GM23338 (cell line): ENCODE data around the gene ADAMTS7. TPM values are rescaled to one million over a fixed set of nuclear protein-coding genes. Genes with fewer than 3 reads are reported as not detected.

Experiments
- ATAC-seq: fragments of 200-7000 bp; cut with Tn5 transposase; 3 replicates; pipeline ENCODE4 v1.9.1; 2020
- DNase-seq: peaks from one replicate; pipeline ENCODE4 v3.0.0-alpha.2; 2015; ENCODE audit warnings: low spot score
- H2AFZ ChIP-seq: fragments of 200-600 bp; sonication (generic); 2 replicates; pipeline ENCODE4 v1.8.0; 2016; ENCODE audit warnings: antibody characterized with exemption, mild to moderate bottlenecking, moderate library complexity
- H3F3A ChIP-seq: fragments of 200-600 bp; sonication (generic); replicated peaks from 2 replicates; pipeline ENCODE4 v1.8.0; 2017; ENCODE audit warnings: antibody characterized with exemption, mixed run types, low read depth
- H3K27ac ChIP-seq: fragments of 200-600 bp; sonication (generic); 2 replicates; pipeline ENCODE4 v1.6.1; 2016; ENCODE audit warnings: low read depth
- H3K27me3 ChIP-seq: fragments of 200-600 bp; sonication (generic); 2 replicates; pipeline ENCODE4 v1.8.0; 2016; ENCODE audit warnings: mild to moderate bottlenecking, mixed run types, moderate library complexity; ENCODE audit not compliant: insufficient read depth
- H3K36me3 ChIP-seq: fragments of 200-600 bp; sonication (generic); 2 replicates; pipeline ENCODE4 v1.8.0; 2016; ENCODE audit warnings: mild to moderate bottlenecking; ENCODE audit not compliant: insufficient read depth
- H3K4me1 ChIP-seq: fragments of 200-600 bp; sonication (generic); 2 replicates; pipeline ENCODE4 v1.8.0; 2016; ENCODE audit warnings: mild to moderate bottlenecking, moderate library complexity; ENCODE audit not compliant: insufficient read depth
- H3K4me2 ChIP-seq: fragments of 200-600 bp; sonication (generic); 2 replicates; pipeline ENCODE4 v1.7.1; 2017; ENCODE audit warnings: mixed run types
- H3K4me3 ChIP-seq: fragments of 200-600 bp; sonication (generic); 2 replicates; pipeline ENCODE4 v1.6.1; 2016; ENCODE audit warnings: mixed run types
- H3K79me2 ChIP-seq: fragments of 200-600 bp; sonication (generic); replicated peaks from 2 replicates; pipeline ENCODE4 v1.8.0; 2017; ENCODE audit warnings: mild to moderate bottlenecking; ENCODE audit not compliant: insufficient read depth
- H3K9me2 ChIP-seq: fragments of 200-600 bp; sonication (generic); 2 replicates; pipeline ENCODE4 v1.8.0; 2017; ENCODE audit not compliant: insufficient read depth
- H4K20me1 ChIP-seq: fragments of 200-600 bp; sonication (generic); replicated peaks from 2 replicates; pipeline ENCODE4 v1.8.0; 2017; ENCODE audit warnings: mild to moderate bottlenecking; ENCODE audit not compliant: insufficient read depth
- H3K27ac Mint-ChIP-seq: 2 replicates; pipeline ENCODE4 v1.8.0; 2020; ENCODE audit warnings: inconsistent platforms, mild to moderate bottlenecking, moderate library complexity, mixed read lengths
- H3K27me3 Mint-ChIP-seq: 3 replicates; pipeline ENCODE4 v1.8.0; 2022; ENCODE audit warnings: low read depth, mild to moderate bottlenecking, moderate library complexity, mixed read lengths, inconsistent platforms; ENCODE audit not compliant: insufficient read depth, poor library complexity
- H3K36me3 Mint-ChIP-seq: 3 replicates; pipeline ENCODE4 v1.8.0; 2021; ENCODE audit warnings: low read depth, mild to moderate bottlenecking, inconsistent platforms, moderate library complexity, mixed read lengths
- H3K4me1 Mint-ChIP-seq: 3 replicates; pipeline ENCODE4 v1.8.0; 2020; ENCODE audit warnings: mild to moderate bottlenecking, inconsistent platforms, mixed read lengths
- H3K4me3 Mint-ChIP-seq: 3 replicates; pipeline ENCODE4 v1.8.0; 2021; ENCODE audit warnings: moderate library complexity, mild to moderate bottlenecking, inconsistent platforms, mixed read lengths
- H3K9me3 Mint-ChIP-seq: 3 replicates; pipeline ENCODE4 v1.8.0; 2020; ENCODE audit warnings: moderate library complexity, mild to moderate bottlenecking, inconsistent platforms, mixed read lengths
- CREB1 ChIP-seq: fragments of 250-450 bp; sonication (Bioruptor Pico); IDR thresholded peaks from 2 replicates; pipeline ENCODE4 v1.5.0; 2020; ENCODE audit warnings: low read depth, mild to moderate bottlenecking, moderate library complexity
- EZH2 ChIP-seq: fragments of 200-600 bp; sonication (generic); IDR thresholded peaks from one replicate; pipeline ENCODE4 v1.8.0; 2017; ENCODE audit warnings: antibody characterized with exemption, mild to moderate bottlenecking, low read depth; ENCODE audit not compliant: unreplicated experiment
- EZH2phosphoT487 ChIP-seq: fragments of 200-600 bp; sonication (generic); IDR thresholded peaks from one replicate; pipeline ENCODE4 v1.8.1; 2018; ENCODE audit warnings: antibody characterized with exemption; ENCODE audit not compliant: unreplicated experiment
- JUNB ChIP-seq: IDR thresholded peaks from one replicate; pipeline ENCODE4 v1.6.1; 2016; ENCODE audit warnings: antibody characterized with exemption; ENCODE audit not compliant: unreplicated experiment
- NANOG ChIP-seq: IDR thresholded peaks from 2 replicates; pipeline ENCODE4 v1.6.1; 2016; ENCODE audit warnings: antibody characterized with exemption, borderline replicate concordance
- POLR2AphosphoS5 ChIP-seq: IDR thresholded peaks from 2 replicates; pipeline ENCODE4 v1.6.1; 2016; ENCODE audit warnings: antibody characterized with exemption, low read depth
- STAT1 ChIP-seq: IDR thresholded peaks from one replicate; pipeline ENCODE4 v1.6.1; 2016; ENCODE audit warnings: antibody characterized with exemption; ENCODE audit not compliant: unreplicated experiment
- ZNF114 ChIP-seq: fragments of 250-450 bp; sonication (Bioruptor Pico); IDR thresholded peaks from 2 replicates; pipeline ENCODE4 v1.5.0; 2020; ENCODE audit warnings: mild to moderate bottlenecking, moderate library complexity
- ZNF331 ChIP-seq: fragments of 250-450 bp; sonication (Bioruptor Pico); IDR thresholded peaks from 2 replicates; pipeline ENCODE4 v1.5.0; 2020; ENCODE audit warnings: low read depth, mild to moderate bottlenecking, moderate library complexity
- polyA plus RNA-seq: library from polyadenylated mRNA; unstranded; fragments of >200 nt; fragmentation: Nextera tagmentation; extraction: Ambion mirVana; gene quantifications from 2 replicates; pipeline ENCODE4 v1.2.1, GENCODE V29; 2016
- total RNA-seq: library from RNA; depleted of rRNA; stranded (reverse); fragments of >200 nt; shearing (Covaris generic); gene quantifications from 2 replicates; pipeline ENCODE4 v1.2.3, GENCODE V29; 2014
- TF ChIP-seq, protein P1 (sequence below): IDR thresholded peaks from one replicate; pipeline ENCODE4 v1.6.1; 2018; ENCODE audit warnings: antibody characterized with exemption; ENCODE audit not compliant: unreplicated experiment
- TF ChIP-seq, protein P2 (sequence below), 2 experiments: fragments of 200-600 bp in 1 of 2; sonication (generic) in 1 of 2; conservative IDR thresholded peaks; 2 replicates each; pipeline versions ENCODE4 v1.5.1 to v1.6.1; 2016 to 2017; ENCODE audit warnings: antibody characterized with exemption in 2 of 2, low read depth in 2 of 2, mild to moderate bottlenecking in 2 of 2, moderate library complexity in 1 of 2
- TF ChIP-seq, protein P3 (sequence below): IDR thresholded peaks from 2 replicates; pipeline ENCODE4 v1.6.1; 2016; ENCODE audit warnings: antibody characterized with exemption
- TF ChIP-seq, protein P4 (sequence below): fragments of 250-450 bp; sonication (Bioruptor Pico); IDR thresholded peaks from 2 replicates; pipeline ENCODE4 v1.5.0; 2020; ENCODE audit warnings: mild to moderate bottlenecking, moderate library complexity

The ADAMTS7 gene
- total and polyA plus RNA-seq, 2 experiments from 2014 or later = 11.6 to 52.7 TPM

DNA sequence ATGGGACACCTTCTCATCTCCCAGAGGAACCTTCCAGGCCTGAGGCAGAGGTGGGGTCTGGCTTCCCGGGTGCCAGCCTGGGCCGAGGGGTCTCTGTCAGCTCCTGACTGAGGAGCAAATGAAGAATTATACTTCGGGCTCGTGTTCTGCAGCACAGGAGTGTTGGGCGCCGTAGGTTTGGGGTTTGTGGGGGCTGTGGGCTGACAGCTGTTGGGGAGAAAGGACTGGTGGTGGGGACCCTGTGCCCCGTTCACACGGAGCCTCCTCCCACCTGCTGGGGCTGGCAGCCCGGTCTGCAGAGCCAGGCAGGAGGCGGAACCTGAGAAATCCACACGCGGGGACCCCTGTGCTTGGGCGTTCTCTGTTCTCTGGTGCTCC, 59.7 kb downstream of the ADAMTS7 start:
- H2AFZ ChIP-seq = no peak overlapping the region
- Mint-ChIP-seq H3K27me3 (peaks cover 10% of the 10 kb centered on the region), H3K4me3 (no peak overlapping the region), H3K9me3 (no peaks in the 10 kb centered on the region; the same call in 2 of the 3 replicates), H3K36me3 (no peaks in the 10 kb centered on the region), H3K4me1 (peaks cover 4% of the 10 kb centered on the region; the same call in 1 of the 3 replicates), H3K27ac (no peak overlapping the region)
- no peaks in the 10 kb centered on the region for H3K9me2 ChIP-seq
- H3K4me3 ChIP-seq = no peak overlapping the region
- H3K4me1 ChIP-seq = no peaks in the 10 kb centered on the region
- no peak overlapping the region for H3K27ac ChIP-seq
- no peaks in the 10 kb centered on the region for H4K20me1 ChIP-seq
- no peak overlapping the region for H3K4me2 ChIP-seq
- TF ChIP-seq, protein P1, sequence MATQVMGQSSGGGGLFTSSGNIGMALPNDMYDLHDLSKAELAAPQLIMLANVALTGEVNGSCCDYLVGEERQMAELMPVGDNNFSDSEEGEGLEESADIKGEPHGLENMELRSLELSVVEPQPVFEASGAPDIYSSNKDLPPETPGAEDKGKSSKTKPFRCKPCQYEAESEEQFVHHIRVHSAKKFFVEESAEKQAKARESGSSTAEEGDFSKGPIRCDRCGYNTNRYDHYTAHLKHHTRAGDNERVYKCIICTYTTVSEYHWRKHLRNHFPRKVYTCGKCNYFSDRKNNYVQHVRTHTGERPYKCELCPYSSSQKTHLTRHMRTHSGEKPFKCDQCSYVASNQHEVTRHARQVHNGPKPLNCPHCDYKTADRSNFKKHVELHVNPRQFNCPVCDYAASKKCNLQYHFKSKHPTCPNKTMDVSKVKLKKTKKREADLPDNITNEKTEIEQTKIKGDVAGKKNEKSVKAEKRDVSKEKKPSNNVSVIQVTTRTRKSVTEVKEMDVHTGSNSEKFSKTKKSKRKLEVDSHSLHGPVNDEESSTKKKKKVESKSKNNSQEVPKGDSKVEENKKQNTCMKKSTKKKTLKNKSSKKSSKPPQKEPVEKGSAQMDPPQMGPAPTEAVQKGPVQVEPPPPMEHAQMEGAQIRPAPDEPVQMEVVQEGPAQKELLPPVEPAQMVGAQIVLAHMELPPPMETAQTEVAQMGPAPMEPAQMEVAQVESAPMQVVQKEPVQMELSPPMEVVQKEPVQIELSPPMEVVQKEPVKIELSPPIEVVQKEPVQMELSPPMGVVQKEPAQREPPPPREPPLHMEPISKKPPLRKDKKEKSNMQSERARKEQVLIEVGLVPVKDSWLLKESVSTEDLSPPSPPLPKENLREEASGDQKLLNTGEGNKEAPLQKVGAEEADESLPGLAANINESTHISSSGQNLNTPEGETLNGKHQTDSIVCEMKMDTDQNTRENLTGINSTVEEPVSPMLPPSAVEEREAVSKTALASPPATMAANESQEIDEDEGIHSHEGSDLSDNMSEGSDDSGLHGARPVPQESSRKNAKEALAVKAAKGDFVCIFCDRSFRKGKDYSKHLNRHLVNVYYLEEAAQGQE = no peak
- no peak for TF ChIP-seq EZH2phosphoT487
- TF ChIP-seq JUNB = no peak
- no peak for TF ChIP-seq CREB1 (CRISPR knock-in tag)
- no peak for TF ChIP-seq POLR2AphosphoS5
- TF ChIP-seq NANOG = no peak
- TF ChIP-seq, protein P2, sequence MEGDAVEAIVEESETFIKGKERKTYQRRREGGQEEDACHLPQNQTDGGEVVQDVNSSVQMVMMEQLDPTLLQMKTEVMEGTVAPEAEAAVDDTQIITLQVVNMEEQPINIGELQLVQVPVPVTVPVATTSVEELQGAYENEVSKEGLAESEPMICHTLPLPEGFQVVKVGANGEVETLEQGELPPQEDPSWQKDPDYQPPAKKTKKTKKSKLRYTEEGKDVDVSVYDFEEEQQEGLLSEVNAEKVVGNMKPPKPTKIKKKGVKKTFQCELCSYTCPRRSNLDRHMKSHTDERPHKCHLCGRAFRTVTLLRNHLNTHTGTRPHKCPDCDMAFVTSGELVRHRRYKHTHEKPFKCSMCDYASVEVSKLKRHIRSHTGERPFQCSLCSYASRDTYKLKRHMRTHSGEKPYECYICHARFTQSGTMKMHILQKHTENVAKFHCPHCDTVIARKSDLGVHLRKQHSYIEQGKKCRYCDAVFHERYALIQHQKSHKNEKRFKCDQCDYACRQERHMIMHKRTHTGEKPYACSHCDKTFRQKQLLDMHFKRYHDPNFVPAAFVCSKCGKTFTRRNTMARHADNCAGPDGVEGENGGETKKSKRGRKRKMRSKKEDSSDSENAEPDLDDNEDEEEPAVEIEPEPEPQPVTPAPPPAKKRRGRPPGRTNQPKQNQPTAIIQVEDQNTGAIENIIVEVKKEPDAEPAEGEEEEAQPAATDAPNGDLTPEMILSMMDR (conservative IDR thresholded peaks at IDR 0.05; ENCODE audit: low read depth in 2 of 2) = no peak
- TF ChIP-seq EZH2 = no peak
- TF ChIP-seq, protein P3, sequence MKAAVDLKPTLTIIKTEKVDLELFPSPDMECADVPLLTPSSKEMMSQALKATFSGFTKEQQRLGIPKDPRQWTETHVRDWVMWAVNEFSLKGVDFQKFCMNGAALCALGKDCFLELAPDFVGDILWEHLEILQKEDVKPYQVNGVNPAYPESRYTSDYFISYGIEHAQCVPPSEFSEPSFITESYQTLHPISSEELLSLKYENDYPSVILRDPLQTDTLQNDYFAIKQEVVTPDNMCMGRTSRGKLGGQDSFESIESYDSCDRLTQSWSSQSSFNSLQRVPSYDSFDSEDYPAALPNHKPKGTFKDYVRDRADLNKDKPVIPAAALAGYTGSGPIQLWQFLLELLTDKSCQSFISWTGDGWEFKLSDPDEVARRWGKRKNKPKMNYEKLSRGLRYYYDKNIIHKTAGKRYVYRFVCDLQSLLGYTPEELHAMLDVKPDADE = no peak
- no peak for TF ChIP-seq STAT1
- TF ChIP-seq ZNF331 (CRISPR knock-in tag) = no peak
- TF ChIP-seq ZNF114 (CRISPR knock-in tag) = no peak
- TF ChIP-seq, protein P4, sequence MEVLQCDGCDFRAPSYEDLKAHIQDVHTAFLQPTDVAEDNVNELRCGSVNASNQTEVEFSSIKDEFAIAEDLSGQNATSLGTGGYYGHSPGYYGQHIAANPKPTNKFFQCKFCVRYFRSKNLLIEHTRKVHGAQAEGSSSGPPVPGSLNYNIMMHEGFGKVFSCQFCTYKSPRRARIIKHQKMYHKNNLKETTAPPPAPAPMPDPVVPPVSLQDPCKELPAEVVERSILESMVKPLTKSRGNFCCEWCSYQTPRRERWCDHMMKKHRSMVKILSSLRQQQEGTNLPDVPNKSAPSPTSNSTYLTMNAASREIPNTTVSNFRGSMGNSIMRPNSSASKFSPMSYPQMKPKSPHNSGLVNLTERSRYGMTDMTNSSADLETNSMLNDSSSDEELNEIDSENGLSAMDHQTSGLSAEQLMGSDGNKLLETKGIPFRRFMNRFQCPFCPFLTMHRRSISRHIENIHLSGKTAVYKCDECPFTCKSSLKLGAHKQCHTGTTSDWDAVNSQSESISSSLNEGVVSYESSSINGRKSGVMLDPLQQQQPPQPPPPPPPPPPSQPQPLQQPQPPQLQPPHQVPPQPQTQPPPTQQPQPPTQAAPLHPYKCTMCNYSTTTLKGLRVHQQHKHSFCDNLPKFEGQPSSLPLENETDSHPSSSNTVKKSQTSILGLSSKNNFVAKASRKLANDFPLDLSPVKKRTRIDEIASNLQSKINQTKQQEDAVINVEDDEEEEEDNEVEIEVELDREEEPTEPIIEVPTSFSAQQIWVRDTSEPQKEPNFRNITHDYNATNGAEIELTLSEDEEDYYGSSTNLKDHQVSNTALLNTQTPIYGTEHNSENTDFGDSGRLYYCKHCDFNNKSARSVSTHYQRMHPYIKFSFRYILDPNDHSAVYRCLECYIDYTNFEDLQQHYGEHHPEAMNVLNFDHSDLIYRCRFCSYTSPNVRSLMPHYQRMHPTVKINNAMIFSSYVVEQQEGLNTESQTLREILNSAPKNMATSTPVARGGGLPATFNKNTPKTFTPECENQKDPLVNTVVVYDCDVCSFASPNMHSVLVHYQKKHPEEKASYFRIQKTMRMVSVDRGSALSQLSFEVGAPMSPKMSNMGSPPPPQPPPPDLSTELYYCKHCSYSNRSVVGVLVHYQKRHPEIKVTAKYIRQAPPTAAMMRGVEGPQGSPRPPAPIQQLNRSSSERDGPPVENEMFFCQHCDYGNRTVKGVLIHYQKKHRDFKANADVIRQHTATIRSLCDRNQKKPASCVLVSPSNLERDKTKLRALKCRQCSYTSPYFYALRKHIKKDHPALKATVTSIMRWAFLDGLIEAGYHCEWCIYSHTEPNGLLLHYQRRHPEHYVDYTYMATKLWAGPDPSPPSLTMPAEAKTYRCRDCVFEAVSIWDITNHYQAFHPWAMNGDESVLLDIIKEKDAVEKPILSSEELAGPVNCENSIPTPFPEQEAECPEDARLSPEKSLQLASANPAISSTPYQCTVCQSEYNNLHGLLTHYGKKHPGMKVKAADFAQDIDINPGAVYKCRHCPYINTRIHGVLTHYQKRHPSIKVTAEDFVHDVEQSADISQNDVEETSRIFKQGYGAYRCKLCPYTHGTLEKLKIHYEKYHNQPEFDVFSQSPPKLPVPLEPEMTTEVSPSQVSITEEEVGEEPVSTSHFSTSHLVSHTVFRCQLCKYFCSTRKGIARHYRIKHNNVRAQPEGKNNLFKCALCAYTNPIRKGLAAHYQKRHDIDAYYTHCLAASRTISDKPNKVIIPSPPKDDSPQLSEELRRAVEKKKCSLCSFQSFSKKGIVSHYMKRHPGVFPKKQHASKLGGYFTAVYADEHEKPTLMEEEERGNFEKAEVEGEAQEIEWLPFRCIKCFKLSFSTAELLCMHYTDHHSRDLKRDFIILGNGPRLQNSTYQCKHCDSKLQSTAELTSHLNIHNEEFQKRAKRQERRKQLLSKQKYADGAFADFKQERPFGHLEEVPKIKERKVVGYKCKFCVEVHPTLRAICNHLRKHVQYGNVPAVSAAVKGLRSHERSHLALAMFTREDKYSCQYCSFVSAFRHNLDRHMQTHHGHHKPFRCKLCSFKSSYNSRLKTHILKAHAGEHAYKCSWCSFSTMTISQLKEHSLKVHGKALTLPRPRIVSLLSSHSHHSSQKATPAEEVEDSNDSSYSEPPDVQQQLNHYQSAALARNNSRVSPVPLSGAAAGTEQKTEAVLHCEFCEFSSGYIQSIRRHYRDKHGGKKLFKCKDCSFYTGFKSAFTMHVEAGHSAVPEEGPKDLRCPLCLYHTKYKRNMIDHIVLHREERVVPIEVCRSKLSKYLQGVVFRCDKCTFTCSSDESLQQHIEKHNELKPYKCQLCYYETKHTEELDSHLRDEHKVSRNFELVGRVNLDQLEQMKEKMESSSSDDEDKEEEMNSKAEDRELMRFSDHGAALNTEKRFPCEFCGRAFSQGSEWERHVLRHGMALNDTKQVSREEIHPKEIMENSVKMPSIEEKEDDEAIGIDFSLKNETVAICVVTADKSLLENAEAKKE (CRISPR knock-in tag) = no peak
- DNase-seq (no peak), ATAC-seq (no peak)
- no peaks in the 10 kb centered on the region for H3K27me3 ChIP-seq
- no peaks in the 10 kb centered on the region for H3K36me3 ChIP-seq
- H3K79me2 ChIP-seq = no peaks in the 10 kb centered on the region
- H3F3A ChIP-seq = no peaks in the 10 kb centered on the region
